ENCODE data around the gene SERPINH1. TPM values are rescaled to one million over a fixed set of nuclear protein-coding genes. Genes with fewer than 3 reads are reported as not detected.

Gene SERPINH1
- total RNA-seq, 2 experiments from 2014 or later, result 20.3 to 23.1 TPM

DNA sequence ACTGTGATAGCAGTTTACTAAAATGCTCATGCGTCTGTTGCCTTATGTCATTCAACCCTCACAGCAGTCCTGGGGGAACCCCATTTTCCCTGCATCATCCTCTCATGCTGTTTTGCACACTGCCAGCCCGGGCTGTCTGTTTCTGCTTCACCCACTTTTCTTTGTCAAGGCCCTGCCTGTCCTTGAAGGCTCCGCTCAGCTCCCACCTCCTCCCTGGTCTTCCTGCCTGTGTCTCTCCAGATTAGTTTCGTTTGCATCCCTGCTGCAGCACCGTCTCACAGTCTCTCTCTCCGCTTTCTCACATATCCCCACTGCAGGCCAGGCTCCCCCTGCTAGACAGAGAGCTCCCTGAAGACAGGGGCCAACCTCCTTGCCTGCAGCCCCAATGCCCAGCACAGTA is 29.9 kb downstream of the SERPINH1 start:
- ChIA-PET POLR2A (no interaction called here), CTCF (no interaction called here)
- Mint-ChIP-seq H3K27me3 (no peaks in the 10 kb centered on the region), H3K4me1 (peaks cover 6% of the 10 kb centered on the region), H3K4me3 (no peak overlapping the region), H3K36me3 (ENCODE audit: low read depth) (no peaks in the 10 kb centered on the region), H3K9me3 (ENCODE audit: low read depth) (no peaks in the 10 kb centered on the region), H3K27ac (no peak overlapping the region)
- intact Hi-C loops (cut with DNase I, micrococcal nuclease), result no loop called here
- ATAC-seq (no peak), DNase-seq (no peak)

DNA sequence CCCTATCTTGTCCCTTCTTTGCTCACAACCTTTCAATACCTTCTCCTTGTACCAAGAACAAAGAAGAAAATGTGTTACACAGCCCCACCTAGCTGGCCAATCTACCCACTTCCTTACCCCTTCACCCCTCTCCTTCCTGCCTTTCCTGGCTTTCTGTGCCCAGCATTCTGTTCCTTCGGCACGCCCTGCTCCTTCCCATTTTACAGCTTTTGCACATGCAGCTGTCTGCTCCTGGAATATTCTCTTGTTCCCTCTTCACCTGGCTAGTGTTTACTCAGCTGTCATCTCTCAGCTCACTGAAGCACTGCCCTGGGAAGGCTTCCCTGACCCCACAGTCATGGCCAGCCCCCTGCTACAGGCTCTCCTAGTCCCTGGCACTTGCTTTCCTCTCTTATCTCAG is 30.7 kb downstream of the SERPINH1 start:
- Mint-ChIP-seq H3K27ac (no peak overlapping the region), H3K36me3 (ENCODE audit: low read depth) (no peaks in the 10 kb centered on the region), H3K9me3 (ENCODE audit: low read depth) (no peaks in the 10 kb centered on the region), H3K4me3 (no peak overlapping the region), H3K27me3 (no peaks in the 10 kb centered on the region), H3K4me1 (peaks cover 6% of the 10 kb centered on the region)
- ChIA-PET CTCF (interaction anchor here (0.6 to 0.7 kb wide), 2 partner anchors 113 to 205 kb away, joined by 3 read pairs; no protein-coding TSS in a partner anchor), POLR2A (no interaction called here)
- no peak for ATAC-seq
- intact Hi-C loops (cut with DNase I, micrococcal nuclease), result no loop called here
- no peak for DNase-seq

DNA sequence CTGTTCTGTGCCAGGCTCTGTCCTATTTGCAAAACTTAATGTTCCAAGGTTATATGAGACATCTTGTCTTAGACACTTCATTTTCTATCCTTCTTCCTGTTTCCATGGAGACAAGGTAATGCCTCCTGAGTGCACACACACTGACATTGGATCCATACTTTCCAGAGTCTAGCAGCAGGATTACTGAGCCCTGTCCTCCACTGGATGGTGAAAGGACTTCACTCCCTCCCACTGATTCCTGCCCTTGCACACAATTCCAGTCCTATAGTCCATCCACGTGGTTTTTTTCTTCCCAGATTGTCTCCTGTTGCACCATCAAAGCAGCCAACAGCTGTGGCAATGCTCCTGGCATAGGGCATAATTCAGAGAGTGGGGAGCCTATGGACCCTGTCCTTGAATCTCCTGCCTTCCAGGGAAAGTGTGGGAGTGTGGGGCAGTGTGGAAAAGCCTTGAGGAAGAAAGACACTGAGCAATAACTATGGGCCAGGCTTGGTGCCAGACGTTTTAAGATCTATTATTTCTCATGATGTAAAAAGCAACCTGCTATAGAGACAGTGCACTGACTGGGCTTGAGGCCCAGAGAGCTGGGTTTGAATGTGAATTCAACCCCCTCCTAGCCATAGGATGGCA is 31.3 kb downstream of the SERPINH1 start:
- no peak overlapping the region for H3K27ac Mint-ChIP-seq
- intact Hi-C loops (cut with DNase I, micrococcal nuclease), result no loop called here
- ChIA-PET POLR2A (interaction anchor here (0.6 kb wide), 1 partner anchor 10 kb away, joined by 3 read pairs; no protein-coding TSS in a partner anchor), CTCF (interaction anchor here (0.6 kb wide), 1 partner anchor 14 kb away, joined by 4 read pairs; no protein-coding TSS in a partner anchor)
- no peaks in the 10 kb centered on the region for H3K27me3 Mint-ChIP-seq
- no peaks in the 10 kb centered on the region for H3K36me3 Mint-ChIP-seq (ENCODE audit: low read depth)
- H3K9me3 Mint-ChIP-seq (ENCODE audit: low read depth), result no peaks in the 10 kb centered on the region
- DNase-seq, result no peak
- H3K4me3 Mint-ChIP-seq, result no peak overlapping the region
- peaks cover 6% of the 10 kb centered on the region for H3K4me1 Mint-ChIP-seq
- ATAC-seq, result no peak

DNA sequence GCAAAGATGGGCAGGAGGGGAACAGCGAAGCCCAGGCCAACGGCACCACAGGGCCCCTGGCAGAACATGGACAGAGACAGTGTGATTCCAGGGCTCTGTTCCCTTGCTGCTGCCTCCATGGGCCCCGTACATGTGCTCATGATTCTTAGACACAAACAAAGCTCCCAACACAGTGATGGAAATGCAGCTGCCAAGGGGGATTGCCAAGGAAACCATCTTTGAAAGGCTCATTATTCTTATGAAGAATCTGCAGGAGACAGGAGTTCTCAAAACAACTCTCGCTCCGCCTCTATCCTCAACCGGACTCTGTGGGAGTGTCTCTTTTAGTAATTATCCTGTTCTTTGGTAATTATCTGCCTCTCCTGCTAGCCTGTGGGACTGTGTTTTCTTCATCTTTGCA is 32.2 kb downstream of the SERPINH1 start:
- H3K27me3 Mint-ChIP-seq, result peaks cover 2% of the 10 kb centered on the region

DNA sequence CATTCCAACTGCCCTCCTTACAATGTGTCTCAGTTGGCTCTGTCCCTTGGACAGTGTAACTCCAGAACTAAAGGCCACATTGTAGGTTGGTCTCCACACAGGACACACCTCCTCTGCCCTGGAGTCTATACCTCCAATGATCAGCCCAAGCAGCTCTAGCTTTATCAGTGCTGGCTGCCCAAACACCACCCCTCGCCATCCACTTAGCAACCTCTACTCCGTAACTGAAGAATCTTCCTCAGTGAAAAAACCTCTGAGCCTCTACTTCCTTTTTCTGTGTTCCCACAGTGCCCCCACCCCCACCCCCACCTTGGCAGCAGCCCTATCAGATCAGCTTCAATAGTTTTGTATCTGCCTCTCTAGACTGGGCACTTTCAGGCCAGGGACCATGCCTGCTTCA is 33.4 kb downstream of the SERPINH1 start:
- no peak for ATAC-seq
- CTCF ChIA-PET, result interaction anchor here (0.9 kb wide), 1 partner anchor 20 kb away, joined by 3 read pairs; no protein-coding TSS in a partner anchor
- intact Hi-C loops (cut with DNase I, micrococcal nuclease), result no loop called here
- H3K9me3 Mint-ChIP-seq (ENCODE audit: low read depth), result no peaks in the 10 kb centered on the region
- H3K4me3 Mint-ChIP-seq, result no peak overlapping the region
- peaks cover 6% of the 10 kb centered on the region for H3K4me1 Mint-ChIP-seq
- H3K36me3 Mint-ChIP-seq (ENCODE audit: low read depth), result no peaks in the 10 kb centered on the region
- POLR2A ChIA-PET, result no interaction called here
- DNase-seq, result no peak
- H3K27ac Mint-ChIP-seq, result no peak overlapping the region
- peaks cover 2% of the 10 kb centered on the region for H3K27me3 Mint-ChIP-seq

More for the DNA sequence above, 32.2 kb downstream of the SERPINH1 start:
- no peak overlapping the region for H3K4me3 Mint-ChIP-seq
- no peaks in the 10 kb centered on the region for H3K36me3 Mint-ChIP-seq (ENCODE audit: low read depth)
- ChIA-PET POLR2A (interaction anchor here (0.6 kb wide), 1 partner anchor 10 kb away, joined by 3 read pairs; no protein-coding TSS in a partner anchor), CTCF (interaction anchor here (0.6 to 1.1 kb wide), 3 partner anchors 14 to 121 kb away, joined by 3 to 4 read pairs (median 3); no protein-coding TSS in a partner anchor)
- DNase-seq, result no peak
- peaks cover 6% of the 10 kb centered on the region for H3K4me1 Mint-ChIP-seq
- no peak for ATAC-seq
- no peak overlapping the region for H3K27ac Mint-ChIP-seq
- intact Hi-C loops (cut with DNase I, micrococcal nuclease), result no loop called here
- no peaks in the 10 kb centered on the region for H3K9me3 Mint-ChIP-seq (ENCODE audit: low read depth)

DNA sequence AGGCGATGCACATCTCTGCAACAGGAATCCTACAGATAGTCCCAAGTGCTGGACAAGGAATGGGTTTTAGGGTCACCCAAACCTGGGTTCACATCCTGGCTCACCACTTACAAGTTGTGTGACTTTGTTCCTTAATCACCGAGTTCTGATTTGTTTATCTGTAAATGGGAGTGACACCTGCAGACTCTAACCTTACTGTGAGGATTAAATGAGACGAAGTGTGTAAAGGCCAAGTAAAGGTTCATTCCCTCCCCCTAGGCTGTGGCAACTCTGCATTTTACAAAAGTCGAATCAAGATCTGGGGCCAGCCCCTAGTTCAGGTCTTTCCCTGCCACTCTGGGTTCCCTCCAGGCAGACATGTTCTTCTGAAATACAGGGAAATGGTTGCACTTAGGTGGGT is 34.9 kb downstream of the SERPINH1 start:
- Mint-ChIP-seq H3K9me3 (ENCODE audit: low read depth) (no peaks in the 10 kb centered on the region), H3K4me3 (no peak overlapping the region), H3K27ac (no peak overlapping the region), H3K4me1 (peaks cover 6% of the 10 kb centered on the region), H3K36me3 (ENCODE audit: low read depth) (no peaks in the 10 kb centered on the region), H3K27me3 (peaks cover 2% of the 10 kb centered on the region)
- POLR2A ChIA-PET, result no interaction called here
- DNase-seq (no peak), ATAC-seq (no peak)
- CTCF ChIA-PET, result interaction anchor here (0.7 kb wide), 1 partner anchor 109 kb away, joined by 3 read pairs; no protein-coding TSS in a partner anchor
- intact Hi-C loops (cut with DNase I, micrococcal nuclease), result no loop called here

DNA sequence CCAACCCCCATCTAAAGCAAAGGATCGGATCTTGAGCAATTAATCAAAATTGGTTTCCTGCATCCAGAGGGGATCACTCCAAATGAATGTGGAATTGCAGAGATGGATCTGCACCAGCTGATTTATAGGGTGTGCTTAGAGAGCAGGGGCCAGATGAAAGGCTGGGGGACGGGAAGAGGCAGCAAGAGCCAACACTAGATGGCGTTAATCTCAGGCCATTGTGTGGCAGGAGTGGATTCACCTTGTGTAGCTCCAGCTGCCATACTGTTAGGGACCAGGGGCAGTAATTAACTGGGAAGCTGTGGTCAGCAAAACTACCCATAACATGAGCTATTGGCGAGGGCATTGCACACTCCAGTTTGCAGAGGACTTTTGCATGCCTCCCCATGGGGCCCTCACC is 35.6 kb downstream of the SERPINH1 start:
- Mint-ChIP-seq H3K4me3 (no peak overlapping the region), H3K9me3 (ENCODE audit: low read depth) (no peaks in the 10 kb centered on the region), H3K27me3 (peaks cover 2% of the 10 kb centered on the region), H3K36me3 (ENCODE audit: low read depth) (no peaks in the 10 kb centered on the region), H3K4me1 (peaks cover 4% of the 10 kb centered on the region), H3K27ac (no peak overlapping the region)
- ATAC-seq (no peak), DNase-seq (peak; percentile 21)
- ChIA-PET CTCF (interaction anchor here (0.5 to 0.9 kb wide), 5 partner anchors 14 to 271 kb away, joined by 3 to 4 read pairs (median 4); no protein-coding TSS in a partner anchor), POLR2A (no interaction called here)
- intact Hi-C loops (cut with DNase I, micrococcal nuclease), result no loop called here

DNA sequence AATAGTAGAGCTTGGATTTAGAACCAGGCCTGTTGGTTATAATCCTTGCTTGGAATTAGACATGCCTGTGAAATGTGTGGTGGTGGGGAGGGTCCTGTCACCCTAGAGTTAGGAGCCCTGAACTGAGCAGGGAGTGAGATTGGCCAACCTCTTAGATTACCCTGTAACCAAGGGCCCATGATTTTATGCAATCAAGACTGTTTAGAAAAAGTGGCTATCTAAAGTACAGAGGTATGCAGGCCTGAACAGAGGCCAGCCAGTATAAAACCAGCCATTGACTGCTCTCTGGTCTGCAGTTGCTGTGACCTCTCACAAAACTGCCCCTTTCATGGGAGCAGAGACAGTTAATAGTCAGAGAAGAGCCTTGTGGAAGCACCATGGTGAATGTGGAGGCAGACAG is 36.2 kb downstream of the SERPINH1 start:
- intact Hi-C loops (cut with DNase I, micrococcal nuclease), result no loop called here
- ATAC-seq (no peak), DNase-seq (no peak)
- CTCF ChIA-PET, result interaction anchor here (0.5 to 1.2 kb wide), 5 partner anchors 15 to 271 kb away, joined by 3 to 4 read pairs (median 4); no protein-coding TSS in a partner anchor
- H3K27me3 Mint-ChIP-seq, result peaks cover 8% of the 10 kb centered on the region
- no peaks in the 10 kb centered on the region for H3K36me3 Mint-ChIP-seq (ENCODE audit: low read depth)
- H3K9me3 Mint-ChIP-seq (ENCODE audit: low read depth), result no peaks in the 10 kb centered on the region
- no peak overlapping the region for H3K27ac Mint-ChIP-seq
- H3K4me1 Mint-ChIP-seq, result no peaks in the 10 kb centered on the region
- H3K4me3 Mint-ChIP-seq, result no peak overlapping the region
- POLR2A ChIA-PET, result no interaction called here

DNA sequence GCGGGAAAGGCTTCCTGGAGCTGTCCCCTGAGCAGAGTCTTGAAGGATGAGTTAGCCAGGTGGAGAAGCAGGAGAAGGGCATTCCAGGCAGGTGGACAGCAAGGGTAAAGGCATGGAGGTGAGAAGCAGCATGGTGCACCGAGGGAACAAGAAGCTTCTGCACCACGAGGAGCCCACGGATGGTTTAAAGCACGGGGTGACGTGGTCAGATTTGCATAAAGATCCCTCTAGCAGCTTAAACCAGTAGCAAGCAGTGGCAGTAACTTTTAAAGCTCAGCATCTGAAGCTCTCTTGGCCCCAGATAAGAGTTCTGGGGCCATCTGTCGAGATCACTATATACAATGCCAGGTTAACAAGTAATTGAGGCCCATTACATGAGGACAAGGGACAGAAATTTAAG is 36.8 kb downstream of the SERPINH1 start:
- Mint-ChIP-seq H3K4me1 (no peaks in the 10 kb centered on the region), H3K9me3 (ENCODE audit: low read depth) (no peaks in the 10 kb centered on the region), H3K4me3 (no peak overlapping the region), H3K27me3 (peaks cover 9% of the 10 kb centered on the region), H3K27ac (no peak overlapping the region), H3K36me3 (ENCODE audit: low read depth) (no peaks in the 10 kb centered on the region)
- ChIA-PET CTCF (interaction anchor here (0.6 to 1.3 kb wide), 3 partner anchors 24 to 52 kb away, joined by 3 to 4 read pairs (median 3); no protein-coding TSS in a partner anchor), POLR2A (no interaction called here)
- DNase-seq (no peak), ATAC-seq (no peak)
- intact Hi-C loops (cut with DNase I, micrococcal nuclease), result no loop called here

DNA sequence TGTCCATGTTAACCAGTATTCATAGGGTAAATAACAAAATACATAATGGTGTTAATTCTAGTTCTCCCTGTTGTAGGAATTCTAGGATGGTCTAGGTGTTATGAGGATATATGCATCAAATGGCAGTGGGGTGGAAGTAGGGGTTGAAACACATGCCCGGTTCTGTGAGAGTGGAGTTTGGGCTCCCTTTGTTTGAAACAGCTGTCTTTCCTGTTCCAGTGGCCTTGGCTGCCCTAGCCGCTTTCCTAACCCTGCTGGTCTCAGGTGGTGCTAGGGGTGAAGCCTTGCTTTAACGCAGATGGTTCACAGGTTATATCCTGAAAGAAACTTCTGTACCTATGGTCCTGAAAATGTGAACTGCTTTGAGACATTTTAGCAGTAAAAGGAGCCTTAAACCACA is 38.3 kb downstream of the SERPINH1 start:
- Mint-ChIP-seq H3K4me1 (no peaks in the 10 kb centered on the region), H3K9me3 (ENCODE audit: low read depth) (no peaks in the 10 kb centered on the region), H3K36me3 (ENCODE audit: low read depth) (no peaks in the 10 kb centered on the region), H3K27me3 (peaks cover 9% of the 10 kb centered on the region), H3K27ac (no peak overlapping the region), H3K4me3 (no peak overlapping the region)
- no peak for ATAC-seq
- intact Hi-C loops (cut with DNase I, micrococcal nuclease), result no loop called here
- no peak for DNase-seq
- ChIA-PET CTCF (interaction anchor here (0.8 to 1.4 kb wide), 3 partner anchors 10 to 66 kb away, joined by 3 read pairs; no protein-coding TSS in a partner anchor), POLR2A (no interaction called here)

DNA sequence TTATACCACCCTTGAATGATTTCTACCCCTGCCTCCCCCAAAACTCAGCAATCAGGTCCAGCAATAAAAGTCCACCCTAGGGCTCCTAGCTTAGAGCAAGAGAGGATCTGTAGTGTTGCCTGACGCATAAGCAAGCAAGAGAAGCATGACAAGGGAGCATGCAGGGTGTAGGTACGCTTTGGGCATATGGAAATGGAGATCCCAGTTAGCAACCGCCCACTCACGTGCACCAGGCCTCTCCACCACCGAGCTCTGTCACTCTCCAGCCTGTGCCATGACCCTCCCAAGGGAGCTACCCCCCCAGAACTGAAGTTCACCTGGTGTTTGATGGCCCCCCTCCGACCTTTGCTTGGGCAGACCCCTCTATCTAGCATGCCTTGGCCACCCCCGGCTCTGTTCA is 39.4 kb downstream of the SERPINH1 start:
- no peak for ATAC-seq

DNA sequence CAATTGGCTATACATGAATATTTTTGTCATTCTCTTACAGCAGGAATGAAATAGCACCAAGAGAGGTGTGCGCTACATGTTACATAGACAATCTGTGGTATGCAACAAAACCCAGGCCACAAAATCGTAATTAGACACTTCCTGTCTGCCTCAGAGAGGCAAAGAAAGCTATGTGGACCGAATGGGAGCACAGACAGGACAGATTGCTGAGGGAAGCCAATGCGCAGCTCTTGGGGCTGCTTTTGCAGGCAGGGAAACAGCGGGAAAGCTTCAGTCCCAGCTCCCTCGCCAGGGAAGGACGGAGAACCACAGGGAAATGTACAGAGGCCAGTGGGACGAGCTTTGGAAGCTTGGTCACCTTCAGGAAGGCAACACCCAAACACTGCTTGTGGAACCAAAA is 40.9 kb downstream of the SERPINH1 start:
- ATAC-seq (no peak), DNase-seq (no peak)
- Mint-ChIP-seq H3K4me3 (no peak overlapping the region), H3K27ac (no peak overlapping the region), H3K27me3 (peaks cover 9% of the 10 kb centered on the region), H3K36me3 (ENCODE audit: low read depth) (no peaks in the 10 kb centered on the region), H3K4me1 (no peaks in the 10 kb centered on the region), H3K9me3 (ENCODE audit: low read depth) (no peaks in the 10 kb centered on the region)
- POLR2A ChIA-PET, result no interaction called here
- CTCF ChIA-PET, result interaction anchor here (0.6 to 0.8 kb wide), 2 partner anchors 20 to 715 kb away, joined by 3 to 4 read pairs; no protein-coding TSS in a partner anchor
- intact Hi-C loops (cut with DNase I, micrococcal nuclease), result no loop called here

More for the DNA sequence above, 39.4 kb downstream of the SERPINH1 start:
- Mint-ChIP-seq H3K4me1 (no peaks in the 10 kb centered on the region), H3K4me3 (no peak overlapping the region), H3K27ac (no peak overlapping the region), H3K9me3 (ENCODE audit: low read depth) (no peaks in the 10 kb centered on the region), H3K27me3 (peaks cover 9% of the 10 kb centered on the region), H3K36me3 (ENCODE audit: low read depth) (no peaks in the 10 kb centered on the region)
- ChIA-PET CTCF (no interaction called here), POLR2A (no interaction called here)
- no peak for DNase-seq
- intact Hi-C loops (cut with DNase I, micrococcal nuclease), result no loop called here
